Activated CD8-positive, alpha-beta T cell treated with anti-CD3 and anti-CD28 coated beads for 36 hours (primary cell): ENCODE results near the gene KCNIP1. TPM values are rescaled to one million over a fixed set of nuclear protein-coding genes. Genes with fewer than 3 reads are reported as not detected.

Experiments used
- ATAC-seq: fragments of 200-7000 bp; cut with Tn5 transposase; one replicate; pipeline ENCODE4 v1.10.0; 2021; ENCODE audit warnings: mild to moderate bottlenecking, moderate library complexity
- CTCF ChIA-PET: fragments of 350-600 bp; sonication (Branson Sonifier 250); formaldehyde crosslinking; loops from one replicate; lab custom pipeline; 2021; ENCODE audit warnings: antibody characterized with exemption; lab: Charles Lee
- POLR2A ChIA-PET: fragments of 350-600 bp; sonication (Branson Sonifier 250); formaldehyde crosslinking; loops from one replicate; lab custom pipeline; 2021; ENCODE audit warnings: antibody characterized with exemption; lab: Charles Lee
- DNase-seq: peaks from one replicate; pipeline ENCODE4 v3.0.0-alpha.2; 2020
- H3K27ac Mint-ChIP-seq: one replicate; pipeline ENCODE4 v1.8.0; 2021; ENCODE audit warnings: mild to moderate bottlenecking, mixed read lengths
- H3K27me3 Mint-ChIP-seq: one replicate; pipeline ENCODE4 v1.8.0; 2021; ENCODE audit warnings: mixed read lengths
- H3K36me3 Mint-ChIP-seq: one replicate; pipeline ENCODE4 v1.8.0; 2021; ENCODE audit warnings: low read depth, mixed read lengths
- H3K4me1 Mint-ChIP-seq: one replicate; pipeline ENCODE4 v1.8.0; 2021; ENCODE audit warnings: low read depth, mixed read lengths
- H3K4me3 Mint-ChIP-seq: one replicate; pipeline ENCODE4 v1.8.0; 2021; ENCODE audit warnings: mild to moderate bottlenecking, moderate library complexity, mixed read lengths
- H3K9me3 Mint-ChIP-seq: one replicate; pipeline ENCODE4 v1.8.0; 2021; ENCODE audit warnings: mixed read lengths
- CTCF ChIP-seq: fragments of 200-600 bp; IDR thresholded peaks from one replicate; pipeline ENCODE4 v1.8.0; 2022; ENCODE audit warnings: antibody characterized with exemption, mild to moderate bottlenecking
- intact Hi-C: fragments of 100-400 bp; cut with micrococcal nuclease; formaldehyde crosslinking; loops from one replicate; pipeline ENCODE4 v1.10.0; 2022
- total RNA-seq, 2 experiments: library from RNA; stranded (reverse); gene quantifications; one replicate each; pipeline ENCODE4 v1.2.3, GENCODE V29; 2021

The KCNIP1 gene
- total RNA-seq, 2 experiments from 2014 or later = not detected

- DNase-seq = no peak
- H3K27ac Mint-ChIP-seq = no peak overlapping the region
- H3K4me3 Mint-ChIP-seq = no peak overlapping the region
- H3K27me3 Mint-ChIP-seq = no peaks in the 10 kb centered on the region
- ChIA-PET POLR2A (interaction anchor here (0.6 kb wide), 1 partner anchor 524 kb away, joined by 3 read pairs; no protein-coding TSS in a partner anchor), CTCF (no interaction called here)
- ATAC-seq = no peak
- no peak for TF ChIP-seq CTCF
- no peaks in the 10 kb centered on the region for H3K4me1 Mint-ChIP-seq
- intact Hi-C loops = no loop called here
- H3K36me3 Mint-ChIP-seq = no peaks in the 10 kb centered on the region
- no peaks in the 10 kb centered on the region for H3K9me3 Mint-ChIP-seq
Measured at GRCh38 chr5:170489199-170489598, 14.6 kb upstream of the KCNIP1 start.

- TF ChIP-seq CTCF = no peak
- DNase-seq (no peak), ATAC-seq (no peak)
- no peak overlapping the region for H3K4me3 Mint-ChIP-seq
- no peaks in the 10 kb centered on the region for H3K9me3 Mint-ChIP-seq
- intact Hi-C loops = no loop called here
- H3K4me1 Mint-ChIP-seq = no peaks in the 10 kb centered on the region
- ChIA-PET CTCF (no interaction called here), POLR2A (no interaction called here)
- H3K36me3 Mint-ChIP-seq = no peaks in the 10 kb centered on the region
- H3K27me3 Mint-ChIP-seq = peaks cover 4% of the 10 kb centered on the region
- no peak overlapping the region for H3K27ac Mint-ChIP-seq
Measured at GRCh38 chr5:170490381-170490780, 13.4 kb upstream of the KCNIP1 start.

GRCh38 chr5:170491479-170491878 lies 12.3 kb upstream of the KCNIP1 start:
- DNase-seq (no peak), ATAC-seq (no peak)
- POLR2A ChIA-PET = no interaction called here
- no peak for TF ChIP-seq CTCF
- H3K9me3 Mint-ChIP-seq = no peaks in the 10 kb centered on the region
- H3K27ac Mint-ChIP-seq = no peak overlapping the region
- H3K4me1 Mint-ChIP-seq = no peaks in the 10 kb centered on the region
- CTCF ChIA-PET = interaction anchor here (0.8 kb wide), 1 partner anchor 146 kb away, joined by 3 read pairs; no protein-coding TSS in a partner anchor
- intact Hi-C loops = no loop called here
- no peak overlapping the region for H3K4me3 Mint-ChIP-seq
- H3K27me3 Mint-ChIP-seq = peaks cover 6% of the 10 kb centered on the region
- H3K36me3 Mint-ChIP-seq = no peaks in the 10 kb centered on the region

- peaks cover 8% of the 10 kb centered on the region for H3K27me3 Mint-ChIP-seq
- no peaks in the 10 kb centered on the region for H3K36me3 Mint-ChIP-seq
- no peak for TF ChIP-seq CTCF
- ATAC-seq = no peak
- H3K27ac Mint-ChIP-seq = no peak overlapping the region
- no peaks in the 10 kb centered on the region for H3K9me3 Mint-ChIP-seq
- no peaks in the 10 kb centered on the region for H3K4me1 Mint-ChIP-seq
- DNase-seq = no peak
- no peak overlapping the region for H3K4me3 Mint-ChIP-seq
- CTCF ChIA-PET = no interaction called here
- intact Hi-C loops = no loop called here
- POLR2A ChIA-PET = no interaction called here
Measured at GRCh38 chr5:170493028-170493820, 10.6 kb upstream of the KCNIP1 start.

- no peak overlapping the region for H3K4me3 Mint-ChIP-seq
- H3K4me1 Mint-ChIP-seq = no peaks in the 10 kb centered on the region
- intact Hi-C loops = no loop called here
- no peak overlapping the region for H3K27ac Mint-ChIP-seq
- no peaks in the 10 kb centered on the region for H3K36me3 Mint-ChIP-seq
- peaks cover 10% of the 10 kb centered on the region for H3K27me3 Mint-ChIP-seq
- ATAC-seq (no peak), DNase-seq (no peak)
- H3K9me3 Mint-ChIP-seq = no peaks in the 10 kb centered on the region
- no peak for TF ChIP-seq CTCF
- CTCF ChIA-PET = no interaction called here
- POLR2A ChIA-PET = no interaction called here
Measured at GRCh38 chr5:170494041-170494440, 9.8 kb upstream of the KCNIP1 start.
